Loucy (cell line): Measurements from ENCODE around the gene CYP2E1.

Experiments
- CTCF ChIP-seq: fragments of 200-600 bp; sonication (generic); conservative IDR thresholded peaks from 2 replicates; pipeline ENCODE4 v1.5.1; 2014; ENCODE audit warnings: mild to moderate bottlenecking, antibody characterized with exemption, low read length
- EZH2phosphoT487 ChIP-seq: fragments of 200-600 bp; IDR thresholded peaks from 2 replicates; pipeline ENCODE4 v1.6.1; 2018; ENCODE audit warnings: antibody characterized with exemption, mild to moderate bottlenecking, moderate library complexity, borderline replicate concordance

GRCh38 chr10:133564816-133565215 is 37.7 kb downstream of the CYP2E1 start:
- TF ChIP-seq CTCF (no peak), EZH2phosphoT487 (no peak)
